Lung (tissue), 12 donors: ENCODE measurements around the gene PM20D1. TPM values are rescaled to one million over a fixed set of nuclear protein-coding genes. Genes with fewer than 3 reads are reported as not detected.

Experiments used
- ATAC-seq: fragments of 200-7000 bp; cut with Tn5 transposase; one replicate; pipeline ENCODE4 v1.9.1; 2020; ENCODE audit warnings: moderate number of reproducible peaks; ENCODE audit not compliant: insufficient read depth, low FRiP score
- DNase-seq, 3 donors: peaks; one replicate each; pipeline ENCODE4 v3.0.0-alpha.2; 2013 to 2017
- H3K27ac ChIP-seq, 2 donors: one replicate each; pipeline ENCODE4 v1.5.1; 2013; ENCODE audit warnings: mild to moderate bottlenecking in 2 of 2, moderate library complexity in 2 of 2, control low read depth in 1 of 2, inconsistent platforms in 1 of 2, low read depth in 1 of 2, low read length in 1 of 2
- H3K27me3 ChIP-seq, 3 donors: one replicate each; pipeline ENCODE4 v1.5.1; 2013; ENCODE audit warnings: low read length in 2 of 3; ENCODE audit not compliant: control insufficient read depth in 3 of 3, insufficient read depth in 3 of 3
- H3K36me3 ChIP-seq, 4 donors: one replicate each; pipeline ENCODE4 v1.5.1; 2013; ENCODE audit warnings: low read length in 4 of 4, mild to moderate bottlenecking in 1 of 4, moderate library complexity in 1 of 4; ENCODE audit not compliant: control insufficient read depth in 4 of 4, insufficient read depth in 4 of 4
- H3K4me1 ChIP-seq, 5 donors: one replicate each; pipeline ENCODE4 v1.5.1; 2013; ENCODE audit warnings: low read length in 5 of 5, mild to moderate bottlenecking in 2 of 5, moderate library complexity in 1 of 5; ENCODE audit not compliant: control insufficient read depth in 5 of 5, insufficient read depth in 5 of 5
- H3K4me3 ChIP-seq: one replicate; pipeline ENCODE4 v1.5.1; 2013; ENCODE audit warnings: mild to moderate bottlenecking, control low read depth, moderate library complexity
- H3K9ac ChIP-seq, 2 donors: one replicate each; pipeline ENCODE4 v1.5.1; 2013; ENCODE audit warnings: low read length in 2 of 2, control low read depth in 1 of 2; ENCODE audit not compliant: insufficient read depth in 1 of 2
- H3K9me3 ChIP-seq, 4 donors: one replicate each; pipeline ENCODE4 v1.5.1; 2013; ENCODE audit warnings: low read length in 3 of 4, mild to moderate bottlenecking in 1 of 4, moderate library complexity in 1 of 4; ENCODE audit not compliant: control insufficient read depth in 4 of 4, insufficient read depth in 3 of 4
- WGBS, 2 donors: extraction: QIAGEN DNeasy Blood & Tissue Kit; methylation state at CpG; one replicate each; pipeline ENCODE4 v1.1.7; 2013; 5-methylcytosine and 5-hydroxymethylcytosine counted together
- polyA plus RNA-seq, 2 donors: library from polyadenylated mRNA; stranded (reverse); fragments of 200-250 nt; gene quantifications; one replicate each; pipeline ENCODE4 v1.2.1, GENCODE V29; 2013
- total RNA-seq, 2 donors: library from RNA; depleted of rRNA in 1 of 2; stranded (reverse); fragments of >200 nt in 1 of 2; gene quantifications; one replicate each; pipeline ENCODE4 v1.2.1, GENCODE V29; 2014 to 2021
- TF ChIP-seq, protein P1 (sequence below): IDR thresholded peaks from 2 replicates; pipeline ENCODE4 v1.5.1; 2012; ENCODE audit warnings: mild to moderate bottlenecking; ENCODE audit errors: control extremely low read depth, extremely low read depth
- donor health status: control.
- donor health status: control.
- donor health status: Bipolar disorder and iron deficiency.
- donor health status: healthy.
- donor health status: DM: yes; HTN: yes; CAD: no.

Gene PM20D1
- total and polyA plus RNA-seq, 4 donors: 0.06 to 0.48 (median 0.28) TPM; not detected in 1

GRCh38 chr1:205840146-205840923 lies 9.6 kb downstream of the PM20D1 start:
- Histone ChIP-seq H3K4me1 (peaks cover 0 to 14% (median 0%) of the 10 kb centered on the region in 5 donors), H3K27ac (no peak overlapping the region), H3K9me3 (no peaks in the 10 kb centered on the region), H3K36me3 (no peaks in the 10 kb centered on the region), H3K27me3 (no peaks in the 10 kb centered on the region), H3K4me3 (no peak overlapping the region), H3K9ac (no peak overlapping the region)
- 67 to 75% methylated on average over 4 of the region's 4 CpGs for WGBS, 2 donors
- DNase-seq: no peak
- TF ChIP-seq, protein P1, sequence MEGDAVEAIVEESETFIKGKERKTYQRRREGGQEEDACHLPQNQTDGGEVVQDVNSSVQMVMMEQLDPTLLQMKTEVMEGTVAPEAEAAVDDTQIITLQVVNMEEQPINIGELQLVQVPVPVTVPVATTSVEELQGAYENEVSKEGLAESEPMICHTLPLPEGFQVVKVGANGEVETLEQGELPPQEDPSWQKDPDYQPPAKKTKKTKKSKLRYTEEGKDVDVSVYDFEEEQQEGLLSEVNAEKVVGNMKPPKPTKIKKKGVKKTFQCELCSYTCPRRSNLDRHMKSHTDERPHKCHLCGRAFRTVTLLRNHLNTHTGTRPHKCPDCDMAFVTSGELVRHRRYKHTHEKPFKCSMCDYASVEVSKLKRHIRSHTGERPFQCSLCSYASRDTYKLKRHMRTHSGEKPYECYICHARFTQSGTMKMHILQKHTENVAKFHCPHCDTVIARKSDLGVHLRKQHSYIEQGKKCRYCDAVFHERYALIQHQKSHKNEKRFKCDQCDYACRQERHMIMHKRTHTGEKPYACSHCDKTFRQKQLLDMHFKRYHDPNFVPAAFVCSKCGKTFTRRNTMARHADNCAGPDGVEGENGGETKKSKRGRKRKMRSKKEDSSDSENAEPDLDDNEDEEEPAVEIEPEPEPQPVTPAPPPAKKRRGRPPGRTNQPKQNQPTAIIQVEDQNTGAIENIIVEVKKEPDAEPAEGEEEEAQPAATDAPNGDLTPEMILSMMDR: no peak
- no peak for ATAC-seq

DNA sequence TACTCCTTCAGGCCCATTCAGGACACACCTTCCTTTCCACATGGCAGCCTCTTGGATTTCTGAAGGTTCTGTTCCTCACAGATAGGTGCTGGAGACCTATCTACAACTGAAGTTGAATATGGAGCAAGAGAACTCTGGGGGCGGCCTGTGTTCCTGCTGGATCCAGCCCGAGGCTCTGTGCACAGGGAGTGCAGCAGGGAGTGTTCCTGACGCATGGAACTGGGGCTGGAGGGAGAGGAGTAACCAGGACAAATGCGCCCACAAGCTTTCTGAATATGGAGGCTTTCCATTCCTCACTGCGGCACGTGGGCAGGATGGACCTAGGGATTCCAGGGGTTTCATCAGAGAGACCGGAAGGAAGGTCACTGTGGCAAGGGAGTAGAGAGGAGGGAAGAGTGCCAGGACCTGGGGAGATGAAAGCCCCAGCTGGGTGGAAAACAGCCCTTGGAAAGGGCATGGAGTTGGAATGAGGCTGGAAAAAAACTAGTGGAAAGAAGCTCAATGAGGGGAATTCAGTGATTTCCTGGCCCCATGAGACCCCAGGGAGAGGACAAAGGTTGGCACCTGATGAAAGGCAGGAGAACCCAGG lies 12.5 kb downstream of the PM20D1 start:
- H3K36me3 ChIP-seq: no peaks in the 10 kb centered on the region
- H3K4me1 ChIP-seq: peaks cover 0 to 9% (median 0%) of the 10 kb centered on the region in 5 donors
- no peaks in the 10 kb centered on the region for H3K9me3 ChIP-seq
- no peak overlapping the region for H3K4me3 ChIP-seq
- DNase-seq (no peak), ATAC-seq (no peak)
- TF ChIP-seq, protein P1: no peak
- no peak overlapping the region for H3K9ac ChIP-seq
- no peaks in the 10 kb centered on the region for H3K27me3 ChIP-seq
- no peak overlapping the region for H3K27ac ChIP-seq
- WGBS, 2 donors: 86 to 93% methylated on average over 7 of the region's 7 CpGs

DNA sequence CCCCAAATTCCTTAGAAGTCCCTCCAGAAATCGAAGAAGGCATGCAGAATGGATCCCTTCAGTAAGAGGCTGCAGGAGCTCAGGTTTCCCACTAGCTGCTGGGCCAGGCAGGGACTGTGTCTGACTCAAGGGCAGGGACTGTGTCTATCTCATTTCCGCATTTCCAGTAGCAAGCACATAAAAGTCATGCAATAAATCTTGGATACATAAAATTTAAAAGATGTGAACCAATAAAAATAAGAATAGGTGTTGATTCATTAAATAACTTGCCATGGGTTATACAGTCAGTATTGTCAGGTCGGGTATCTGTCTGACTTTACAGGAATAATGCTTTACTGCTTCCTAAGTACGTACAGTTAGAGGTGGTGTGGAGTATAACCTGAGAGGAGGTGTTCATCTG lies 15.2 kb downstream of the PM20D1 start:
- ATAC-seq: no peak
- TF ChIP-seq, protein P1: no peak

More for the DNA sequence above, 15.2 kb downstream of the PM20D1 start:
- H3K4me1 ChIP-seq: peaks cover 0 to 8% (median 0%) of the 10 kb centered on the region in 5 donors
- no peak overlapping the region for H3K27ac ChIP-seq
- H3K4me3 ChIP-seq: no peak overlapping the region
- 91 to 93% methylated on average over 4 of the region's 4 CpGs for WGBS, 2 donors
- H3K9ac ChIP-seq: no peak overlapping the region
- H3K36me3 ChIP-seq: no peaks in the 10 kb centered on the region
- H3K9me3 ChIP-seq: no peaks in the 10 kb centered on the region
- H3K27me3 ChIP-seq: no peaks in the 10 kb centered on the region
- DNase-seq: no peak
